Kidney (tissue), 14 donors: ENCODE data around the gene EPHA2. TPM values are rescaled to one million over a fixed set of nuclear protein-coding genes. Genes with fewer than 3 reads are reported as not detected.

Experiments
- DNase-seq, 5 donors: peaks; one replicate each; pipeline ENCODE4 v3.0.0-alpha.2; 2013 to 2020
- FAIRE-seq: peaks from 2 replicates; lab custom pipeline; 2012; peaks lifted over from hg19 to GRCh38; lab: Jason Lieb, UNC
- H3K27ac ChIP-seq, 2 donors: one replicate each; pipeline ENCODE4 v1.7.0; 2013; ENCODE audit warnings: low read depth in 2 of 2, low read length in 2 of 2, inconsistent platforms in 1 of 2
- H3K27me3 ChIP-seq: one replicate; pipeline ENCODE4 v1.7.1; 2013; ENCODE audit warnings: low read length, inconsistent platforms; ENCODE audit not compliant: control insufficient read depth, insufficient read depth
- H3K36me3 ChIP-seq, 3 donors: one replicate each; pipeline versions ENCODE4 v1.7.0 to v1.7.1; 2013; ENCODE audit warnings: low read length in 3 of 3, control low read depth in 1 of 3, inconsistent platforms in 1 of 3; ENCODE audit not compliant: insufficient read depth in 3 of 3, control insufficient read depth in 2 of 3
- H3K4me1 ChIP-seq, 3 donors: one replicate each; pipeline versions ENCODE4 v1.7.0 to v1.7.1; 2013; ENCODE audit warnings: low read length in 3 of 3, inconsistent platforms in 1 of 3, low read depth in 1 of 3; ENCODE audit not compliant: control insufficient read depth in 2 of 3, insufficient read depth in 2 of 3
- H3K4me3 ChIP-seq, 3 donors: one replicate each; pipeline versions ENCODE4 v1.7.0 to v1.8.1; 2013; ENCODE audit warnings: low read length in 3 of 3, control low read depth in 1 of 3, inconsistent platforms in 1 of 3
- H3K9ac ChIP-seq, 3 donors: one replicate each; pipeline versions ENCODE4 v1.7.0 to v1.7.1; 2013; ENCODE audit warnings: low read length in 3 of 3, control low read depth in 1 of 3, inconsistent platforms in 1 of 3
- H3K9me3 ChIP-seq, 3 donors: one replicate each; pipeline versions ENCODE4 v1.7.0 to v1.7.1; 2013; ENCODE audit warnings: low read length in 3 of 3, control low read depth in 1 of 3, inconsistent platforms in 1 of 3; ENCODE audit not compliant: control insufficient read depth in 2 of 3, insufficient read depth in 1 of 3
- intact Hi-C: fragments of 100-400 bp; cut with DNase I; formaldehyde crosslinking; loops from one replicate; pipeline ENCODE4 v1.11.1; 2022
- polyA plus RNA-seq: library from polyadenylated mRNA; stranded (reverse); fragments of 350-450 nt; fragmentation: Illumina TruSeq; extraction: RNeasy Lipid Tissue Mini Kit (QIAGEN cat#74804); gene quantifications from one replicate; pipeline ENCODE4 v1.2.3, GENCODE V29; 2014; ENCODE audit warnings: low read depth, low replicate concordance; ENCODE audit not compliant: insufficient read depth
- total RNA-seq: library from RNA; stranded (reverse); fragmentation: NEBNext Ultra II Directional; extraction: Animal tissue kit (Norgen Biotek cat#: 25700); gene quantifications from one replicate; pipeline ENCODE4 v1.2.1, GENCODE V29; 2021
- TF ChIP-seq, protein P1 (sequence below): IDR thresholded peaks from 3 replicates; pipeline ENCODE4 v1.5.1; 2012; ENCODE audit warnings: mild to moderate bottlenecking, moderate library complexity, borderline replicate concordance; ENCODE audit not compliant: insufficient read depth; ENCODE audit errors: extremely low read depth
- donor health status: control.
- donor health status: control.
- donor health status: control.
- donor health status: control.
- donor health status: control.
- donor health status: DM: yes; HTN: yes; CAD: no.
- donor health status: Normal renal cell carcinoma (clear cell type).

Gene EPHA2
- total and polyA plus RNA-seq, 2 donors from 2014 or later = 5.5 to 34.2 TPM

DNA sequence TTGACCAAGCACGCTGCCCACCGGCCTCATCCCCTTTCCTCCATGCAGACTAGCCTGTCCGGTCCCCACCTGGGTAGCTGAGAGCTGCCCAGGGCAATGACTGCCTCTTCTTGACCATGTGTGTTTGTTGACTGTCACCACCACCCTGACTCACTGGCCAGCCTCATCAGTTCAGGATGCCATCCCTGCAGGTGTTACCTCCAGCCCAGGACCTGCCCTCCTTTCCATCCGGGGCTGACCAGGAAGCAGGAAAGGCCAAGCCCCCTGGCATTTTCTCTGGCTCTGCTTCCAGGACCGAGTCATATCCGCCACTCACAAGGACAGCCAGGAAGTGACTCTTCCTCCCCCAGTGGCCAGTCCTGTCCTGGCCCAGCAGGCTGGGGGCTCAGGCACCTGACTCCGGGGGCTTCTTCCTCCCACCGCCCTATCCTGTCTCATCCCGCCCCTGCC, 17.1 kb downstream of the EPHA2 start:
- DNase-seq = no peak
- Histone ChIP-seq H3K4me1 (peaks cover 0 to 18% (median 9%) of the 10 kb centered on the region in 3 donors), H3K9ac (no peak overlapping the region), H3K9me3 (no peaks in the 10 kb centered on the region), H3K27ac (peak overlapping the region in 1 of 2 donors; percentile 33), H3K4me3 (no peak overlapping the region), H3K27me3 (no peaks in the 10 kb centered on the region), H3K36me3 (peaks cover 3 to 16% (median 4%) of the 10 kb centered on the region in 3 donors)
- FAIRE-seq = no peak
- intact Hi-C loops = no loop called here
- TF ChIP-seq, protein P1, sequence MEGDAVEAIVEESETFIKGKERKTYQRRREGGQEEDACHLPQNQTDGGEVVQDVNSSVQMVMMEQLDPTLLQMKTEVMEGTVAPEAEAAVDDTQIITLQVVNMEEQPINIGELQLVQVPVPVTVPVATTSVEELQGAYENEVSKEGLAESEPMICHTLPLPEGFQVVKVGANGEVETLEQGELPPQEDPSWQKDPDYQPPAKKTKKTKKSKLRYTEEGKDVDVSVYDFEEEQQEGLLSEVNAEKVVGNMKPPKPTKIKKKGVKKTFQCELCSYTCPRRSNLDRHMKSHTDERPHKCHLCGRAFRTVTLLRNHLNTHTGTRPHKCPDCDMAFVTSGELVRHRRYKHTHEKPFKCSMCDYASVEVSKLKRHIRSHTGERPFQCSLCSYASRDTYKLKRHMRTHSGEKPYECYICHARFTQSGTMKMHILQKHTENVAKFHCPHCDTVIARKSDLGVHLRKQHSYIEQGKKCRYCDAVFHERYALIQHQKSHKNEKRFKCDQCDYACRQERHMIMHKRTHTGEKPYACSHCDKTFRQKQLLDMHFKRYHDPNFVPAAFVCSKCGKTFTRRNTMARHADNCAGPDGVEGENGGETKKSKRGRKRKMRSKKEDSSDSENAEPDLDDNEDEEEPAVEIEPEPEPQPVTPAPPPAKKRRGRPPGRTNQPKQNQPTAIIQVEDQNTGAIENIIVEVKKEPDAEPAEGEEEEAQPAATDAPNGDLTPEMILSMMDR = no peak

DNA sequence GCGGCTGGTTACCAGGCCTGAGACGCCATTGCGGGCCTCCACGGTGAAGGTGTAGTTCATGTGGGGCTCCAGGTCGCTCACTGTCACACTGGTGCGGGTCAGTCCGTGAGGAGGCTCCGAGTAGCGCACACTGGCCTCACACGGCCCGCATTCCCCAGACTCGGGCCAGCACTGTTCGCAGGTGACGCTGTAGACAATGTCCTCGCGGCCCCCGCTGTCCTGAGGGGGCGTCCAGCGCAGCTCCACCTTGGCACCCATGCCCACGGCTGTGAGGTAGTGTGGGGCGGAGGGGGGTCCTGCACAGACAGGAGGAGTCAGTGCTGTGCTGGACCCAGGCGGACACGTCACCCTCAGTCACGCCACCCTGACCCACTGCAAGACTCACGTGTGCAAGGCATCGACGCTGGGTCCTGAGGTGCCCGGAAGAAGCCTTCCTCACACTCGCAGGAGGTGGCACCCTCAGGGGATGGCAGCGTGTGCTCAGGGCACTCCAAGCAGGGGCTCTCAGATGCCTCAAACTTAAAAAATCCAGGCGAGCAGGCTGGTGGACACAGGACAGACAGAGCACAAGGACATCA, 17.9 kb downstream of the EPHA2 start:
- TF ChIP-seq, protein P1 = no peak
- peaks cover under 1 to 23% (median 4%) of the 10 kb centered on the region in 3 donors for H3K36me3 ChIP-seq
- no peaks in the 10 kb centered on the region for H3K27me3 ChIP-seq
- no peaks in the 10 kb centered on the region for H3K9me3 ChIP-seq
- FAIRE-seq (no peak), DNase-seq (no peak)
- H3K9ac ChIP-seq = no peak overlapping the region
- H3K27ac ChIP-seq = no peak overlapping the region
- no peak overlapping the region for H3K4me3 ChIP-seq
- intact Hi-C loops = no loop called here
- H3K4me1 ChIP-seq = peaks cover 0 to 10% (median 6%) of the 10 kb centered on the region in 3 donors

DNA sequence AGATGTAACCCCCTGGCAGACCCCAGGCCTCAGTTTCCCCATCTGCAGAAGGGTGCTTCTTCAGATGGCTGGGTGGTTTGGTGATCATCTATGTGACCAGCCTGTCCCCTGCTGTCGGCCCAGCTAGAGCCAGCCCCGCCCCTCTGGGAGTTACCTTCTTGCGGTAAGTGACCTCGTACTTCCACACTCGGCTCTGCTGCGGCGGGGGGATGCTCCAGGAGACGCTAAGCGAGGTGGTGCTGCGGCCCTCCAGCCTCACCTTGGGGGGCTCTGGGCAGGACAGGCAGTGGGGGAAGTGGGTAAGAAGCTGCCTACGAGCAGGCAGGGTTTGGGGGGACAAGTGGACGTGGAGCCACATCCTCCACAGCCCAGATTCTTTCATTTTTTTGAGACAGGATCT, 20.4 kb downstream of the EPHA2 start:
- DNase-seq = no peak
- intact Hi-C loops = no loop called here
- no peak for FAIRE-seq

More for the DNA sequence above, 20.4 kb downstream of the EPHA2 start:
- Histone ChIP-seq H3K27ac (no peak overlapping the region), H3K4me3 (no peak overlapping the region), H3K27me3 (no peaks in the 10 kb centered on the region), H3K9ac (no peak overlapping the region), H3K9me3 (no peaks in the 10 kb centered on the region), H3K36me3 (peaks cover 0 to 35% (median 13%) of the 10 kb centered on the region in 3 donors), H3K4me1 (peaks cover 0 to 7% (median 0%) of the 10 kb centered on the region in 3 donors)
- TF ChIP-seq, protein P1 = no peak
